SH-SY5Y (cell line): ENCODE results near the gene MREG.

Experiments
- GATA2 ChIP-seq: IDR thresholded peaks from 2 replicates; pipeline ENCODE4 v1.6.1; 2011; ENCODE audit warnings: mild to moderate bottlenecking, low read depth, low read length
- GATA3 ChIP-seq: IDR thresholded peaks from 2 replicates; pipeline ENCODE4 v1.6.1; 2011; ENCODE audit warnings: low read depth, mild to moderate bottlenecking, low read length, moderate library complexity

GRCh38 chr2:215971671-215972070 is 41.7 kb downstream of the MREG start:
- TF ChIP-seq GATA2 (no peak), GATA3 (no peak)
